Testis (tissue), 2 donors: ENCODE results near the gene SHC3.

Source experiments
- CTCF ChIP-seq, 3 experiments: fragments of 450-650 bp in 2 of 3; fragments of 200-600 bp in 1 of 3; sonication (generic) in 1 of 3; IDR thresholded peaks; one replicate each; pipeline ENCODE4 v1.5.1; 2016 to 2019; ENCODE audit warnings: antibody characterized with exemption in 3 of 3, mild to moderate bottlenecking in 2 of 3, moderate library complexity in 1 of 3
- POLR2A ChIP-seq: fragments of 450-650 bp; IDR thresholded peaks from one replicate; pipeline ENCODE4 v1.6.1; 2017; ENCODE audit warnings: antibody characterized with exemption, mild to moderate bottlenecking, moderate library complexity

- TF ChIP-seq CTCF (IDR thresholded peaks at IDR 0.05) (no peak), POLR2A (no peak)
Measured at GRCh38 chr9:89078421-89078820, 100.2 kb downstream of the SHC3 start.
